SK-N-SH (cell line): ENCODE measurements around the gene RAB8A. TPM values are rescaled to one million over a fixed set of nuclear protein-coding genes. Genes with fewer than 3 reads are reported as not detected.

ENCODE experiments used
- CTCF ChIA-PET: fragments of 300-600, 350-600 bp; formaldehyde crosslinking; extraction: SDS; loops from one replicate; lab custom pipeline; 2021; lab: Yijun Ruan, JAX
- POLR2A ChIA-PET: fragments of 350-600 bp; sonication (Branson Sonifier 250); formaldehyde crosslinking; extraction: SDS; loops from one replicate; lab custom pipeline; 2020; ENCODE audit warnings: antibody characterized with exemption, inconsistent platforms; lab: Yijun Ruan, JAX
- DNase-seq: peaks from one replicate; pipeline ENCODE4 v3.0.0; 2012
- H2AFZ ChIP-seq: fragments of 200-600 bp; sonication (generic); 2 replicates; pipeline ENCODE4 v1.8.1; 2016; ENCODE audit warnings: antibody characterized with exemption, mild to moderate bottlenecking, low read depth
- H3F3A ChIP-seq: fragments of 200-600 bp; sonication (generic); replicated peaks from 2 replicates; pipeline ENCODE3; 2016; ENCODE audit warnings: antibody characterized with exemption, mild to moderate bottlenecking; ENCODE audit not compliant: insufficient read depth
- H3K27ac ChIP-seq, 2 experiments: fragments of 200-500 bp in 1 of 2; fragments of 200-600 bp in 1 of 2; sonication (Bioruptor generic) in 1 of 2; sonication (generic), shearing (Covaris generic) in 1 of 2; 2 replicates each; pipeline versions ENCODE4 v1.5.1 to v1.6.1; 2014 to 2016; ENCODE audit warnings: low read depth in 2 of 2, inconsistent platforms in 1 of 2, low read length in 1 of 2, mild to moderate bottlenecking in 1 of 2, mixed read lengths in 1 of 2
- H3K27me3 ChIP-seq: fragments of 200-600 bp; sonication (generic), shearing (Covaris generic); 2 replicates; pipeline ENCODE4 v1.6.1; 2016; ENCODE audit warnings: mixed run types; ENCODE audit not compliant: insufficient read depth
- H3K36me3 ChIP-seq, 2 experiments: fragments of 200-500 bp in 1 of 2; fragments of 200-600 bp in 1 of 2; sonication (Bioruptor generic) in 1 of 2; sonication (generic) in 1 of 2; replicated peaks in 1 of 2; 2 replicates each; pipeline versions ENCODE3 to v1.5.1; 2014 to 2016; ENCODE audit warnings: low read length in 1 of 2, mild to moderate bottlenecking in 1 of 2; ENCODE audit not compliant: insufficient read depth in 2 of 2, control insufficient read depth in 1 of 2
- H3K4me1 ChIP-seq, 2 experiments: fragments of 200-500 bp in 1 of 2; fragments of 200-600 bp in 1 of 2; sonication (Bioruptor generic) in 1 of 2; sonication (generic), shearing (Covaris generic) in 1 of 2; 2 replicates each; pipeline versions ENCODE4 v1.5.1 to v1.6.1; 2014 to 2016; ENCODE audit warnings: low read depth in 1 of 2, low read length in 1 of 2, mixed run types in 1 of 2; ENCODE audit not compliant: insufficient read depth in 2 of 2, control insufficient read depth in 1 of 2
- H3K4me2 ChIP-seq: fragments of 200-600 bp; sonication (generic), shearing (Covaris generic); 2 replicates; pipeline ENCODE4 v1.6.1; 2017; ENCODE audit warnings: mixed run types
- H3K4me3 ChIP-seq, 2 experiments: fragments of 200-500 bp in 1 of 2; fragments of 200-600 bp in 1 of 2; sonication (Bioruptor generic) in 1 of 2; sonication (generic), shearing (Covaris generic) in 1 of 2; 2 replicates each; pipeline versions ENCODE4 v1.5.1 to v1.8.1; 2014 to 2016; ENCODE audit warnings: low read depth in 2 of 2, inconsistent platforms in 1 of 2, low read length in 1 of 2, mild to moderate bottlenecking in 1 of 2, mixed read lengths in 1 of 2, moderate library complexity in 1 of 2
- H3K79me2 ChIP-seq: fragments of 200-600 bp; sonication (generic); 2 replicates; pipeline ENCODE4 v1.8.1; 2017; ENCODE audit warnings: mild to moderate bottlenecking; ENCODE audit not compliant: insufficient read depth
- H3K9ac ChIP-seq: fragments of 200-600 bp; sonication (generic); 2 replicates; pipeline ENCODE4 v1.6.1; 2017; ENCODE audit warnings: mixed run types
- H3K9me2 ChIP-seq: fragments of 200-600 bp; sonication (generic); 2 replicates; pipeline ENCODE4 v1.6.1; 2017; ENCODE audit warnings: mixed run types
- H3K9me3 ChIP-seq: fragments of 200-600 bp; sonication (generic); 2 replicates; pipeline ENCODE4 v1.6.1; 2017; ENCODE audit warnings: mixed run types, mild to moderate bottlenecking, moderate library complexity
- H4K20me1 ChIP-seq: fragments of 200-600 bp; sonication (generic); 2 replicates; pipeline ENCODE4 v1.6.1; 2017; ENCODE audit warnings: mild to moderate bottlenecking, mixed run types; ENCODE audit not compliant: insufficient read depth
- EP300 ChIP-seq, 2 experiments: IDR thresholded peaks; 2 replicates each; pipeline versions ENCODE4 v1.4.0 to v1.6.1; 2012; ENCODE audit warnings: borderline replicate concordance in 1 of 2, low read depth in 1 of 2, low read length in 1 of 2
- EZH2phosphoT487 ChIP-seq: fragments of 200-600 bp; sonication (generic); IDR thresholded peaks from 2 replicates; pipeline ENCODE4 v1.6.1; 2017; ENCODE audit warnings: low read depth, mixed run types, mild to moderate bottlenecking, antibody characterized with exemption, moderate library complexity, borderline replicate concordance
- FOSL2 ChIP-seq: IDR thresholded peaks from 2 replicates; pipeline ENCODE4 v1.4.0; 2012; ENCODE audit warnings: low read depth, mild to moderate bottlenecking, moderate library complexity, borderline replicate concordance
- FOXJ3 ChIP-seq: sonication (generic); formaldehyde crosslinking; IDR thresholded peaks from 2 replicates; pipeline ENCODE4 v1.5.1; 2020; ENCODE audit warnings: mild to moderate bottlenecking, missing genetic modification reagents
- GABPA ChIP-seq: IDR thresholded peaks from 2 replicates; pipeline ENCODE4 v1.4.0; 2012; ENCODE audit warnings: low read depth, mild to moderate bottlenecking
- GATA2 ChIP-seq: sonication (generic); formaldehyde crosslinking; IDR thresholded peaks from 2 replicates; pipeline ENCODE4 v1.5.0; 2020; ENCODE audit warnings: mild to moderate bottlenecking, missing genetic modification reagents
- JUND ChIP-seq: IDR thresholded peaks from 2 replicates; pipeline ENCODE4 v1.4.0; 2012
- MAX ChIP-seq: IDR thresholded peaks from 2 replicates; pipeline ENCODE4 v1.4.0; 2012; ENCODE audit warnings: low read depth
- MXI1 ChIP-seq: IDR thresholded peaks from 2 replicates; pipeline ENCODE4 v1.6.1; 2012; ENCODE audit warnings: mild to moderate bottlenecking, low read depth, low read length, improper control_type of control experiment
- NFIC ChIP-seq: IDR thresholded peaks from 2 replicates; pipeline ENCODE4 v1.4.0; 2012; ENCODE audit warnings: borderline replicate concordance
- NRF1 ChIP-seq: IDR thresholded peaks from 2 replicates; pipeline ENCODE4 v1.6.1; 2012; ENCODE audit warnings: low read depth, mild to moderate bottlenecking, low read length
- PBX3 ChIP-seq: IDR thresholded peaks from 2 replicates; pipeline ENCODE4; 2012
- RFX5 ChIP-seq: IDR thresholded peaks from 2 replicates; pipeline ENCODE4 v1.6.1; 2012; ENCODE audit warnings: mild to moderate bottlenecking, improper control_type of control experiment, low read length
- RXRA ChIP-seq: IDR thresholded peaks from 2 replicates; pipeline ENCODE4 v1.4.0; 2012; ENCODE audit warnings: low read depth, mild to moderate bottlenecking, borderline replicate concordance
- SMC3 ChIP-seq: IDR thresholded peaks from 2 replicates; pipeline ENCODE4 v1.6.1; 2012; ENCODE audit warnings: low read depth, low read length, improper control_type of control experiment
- TAF1 ChIP-seq: IDR thresholded peaks from 2 replicates; pipeline ENCODE4 v1.6.1; 2012; ENCODE audit warnings: low read depth, mild to moderate bottlenecking, low read length, moderate library complexity, borderline replicate concordance
- USF2 ChIP-seq: fragments of 150-350 bp; IDR thresholded peaks from 2 replicates; pipeline ENCODE4 v1.6.1; 2017; ENCODE audit warnings: antibody characterized with exemption, low read length, low read depth, borderline replicate concordance
- YY1 ChIP-seq: IDR thresholded peaks from 2 replicates; pipeline ENCODE4 v1.4.0; 2012; ENCODE audit warnings: low read depth, mild to moderate bottlenecking
- ZBTB33 ChIP-seq: IDR thresholded peaks from 2 replicates; pipeline ENCODE4 v1.4.0; 2012; ENCODE audit warnings: low read depth, borderline replicate concordance
- WGBS: methylation state at CpG from one replicate; pipeline ENCODE4 v1.1.6; 2017; ENCODE audit warnings: low lambda C conversion rate; 5-methylcytosine and 5-hydroxymethylcytosine counted together
- polyA plus RNA-seq, 3 experiments: library from polyadenylated mRNA; depleted of rRNA; stranded (reverse); fragments of >200 nt; gene quantifications; 2 replicates each; pipeline ENCODE4 v1.2.3, GENCODE V29; 2012

RAB8A gene
- polyA plus RNA-seq, 1 of the 3 experiments (the other 2 are of a cell fraction): 55.2 TPM

GRCh38 chr19:16133818-16134217, 22.1 kb downstream of the RAB8A start:
- H3K4me1 ChIP-seq: no peaks in the 10 kb centered on the region
- WGBS: 100% methylated on average over 3 of the region's 4 CpGs

More at GRCh38 chr19:16133818-16134217, 22.1 kb downstream of the RAB8A start:
- DNase-seq: no peak
- H2AFZ ChIP-seq: no peak overlapping the region
- ChIA-PET CTCF (interaction anchor here (1.1 to 1.7 kb wide), 3 partner anchors 8 to 92 kb away, joined by 3 to 4 read pairs (median 3); no protein-coding TSS in a partner anchor), POLR2A (no interaction called here)
- no peaks in the 10 kb centered on the region for H3K9me3 ChIP-seq
- H4K20me1 ChIP-seq: no peaks in the 10 kb centered on the region
- H3K79me2 ChIP-seq: no peaks in the 10 kb centered on the region
- H3K27ac ChIP-seq: no peak overlapping the region
- H3K4me3 ChIP-seq: no peak overlapping the region
- H3K9me2 ChIP-seq: no peaks in the 10 kb centered on the region
- H3K36me3 ChIP-seq: peaks cover 17 to 35% of the 10 kb centered on the region in 2 experiments
- no peaks in the 10 kb centered on the region for H3F3A ChIP-seq
- no peaks in the 10 kb centered on the region for H3K27me3 ChIP-seq
- no peak overlapping the region for H3K4me2 ChIP-seq
- H3K9ac ChIP-seq: no peak overlapping the region
- TF ChIP-seq RFX5 (no peak), PBX3 (no peak), ZBTB33 (no peak), GABPA (no peak), GATA2 (CRISPR knock-in tag) (no peak), SMC3 (no peak), MXI1 (no peak), NFIC (no peak), NRF1 (no peak), FOSL2 (no peak), YY1 (no peak), USF2 (no peak), MAX (no peak), FOXJ3 (CRISPR knock-in tag) (no peak), RXRA (no peak), TAF1 (no peak), EZH2phosphoT487 (no peak), EP300 (IDR thresholded peaks at IDR 0.05; ENCODE audit: borderline replicate concordance in 1 of 2, low read depth in 1 of 2, low read length in 1 of 2) (no peak), JUND (no peak)
